Stomach smooth muscle (tissue), 2 donors: ENCODE data around the gene PPFIBP2.
A peak's percentile ranks its signal among the peaks of the same experiment; 100 is the strongest.

ENCODE experiments used
- H3K27ac ChIP-seq: one replicate; pipeline ENCODE4 v1.7.0; 2013; ENCODE audit warnings: mild to moderate bottlenecking, low read length, inconsistent platforms
- H3K27me3 ChIP-seq, 2 donors: one replicate each; pipeline ENCODE4 v1.7.0; 2013; ENCODE audit warnings: low read length in 2 of 2; ENCODE audit not compliant: insufficient read depth in 2 of 2, control insufficient read depth in 1 of 2
- H3K36me3 ChIP-seq, 2 donors: one replicate each; pipeline ENCODE4 v1.7.0; 2013; ENCODE audit warnings: low read length in 2 of 2; ENCODE audit not compliant: control insufficient read depth in 2 of 2, insufficient read depth in 2 of 2
- H3K4me1 ChIP-seq: one replicate; pipeline ENCODE4 v1.7.0; 2013; ENCODE audit warnings: low read length; ENCODE audit not compliant: control insufficient read depth, insufficient read depth
- H3K4me3 ChIP-seq, 2 donors: one replicate each; pipeline ENCODE4 v1.7.0; 2013; ENCODE audit warnings: low read length in 2 of 2
- H3K9ac ChIP-seq, 2 donors: one replicate each; pipeline ENCODE4 v1.7.0; 2013; ENCODE audit warnings: low read length in 2 of 2, mild to moderate bottlenecking in 1 of 2
- H3K9me3 ChIP-seq, 2 donors: one replicate each; pipeline ENCODE4 v1.7.0; 2013; ENCODE audit warnings: low read length in 2 of 2; ENCODE audit not compliant: control insufficient read depth in 2 of 2
- donor health status: healthy.
- donor health status: Pancreatic carcinoma.

PPFIBP2 gene

DNA sequence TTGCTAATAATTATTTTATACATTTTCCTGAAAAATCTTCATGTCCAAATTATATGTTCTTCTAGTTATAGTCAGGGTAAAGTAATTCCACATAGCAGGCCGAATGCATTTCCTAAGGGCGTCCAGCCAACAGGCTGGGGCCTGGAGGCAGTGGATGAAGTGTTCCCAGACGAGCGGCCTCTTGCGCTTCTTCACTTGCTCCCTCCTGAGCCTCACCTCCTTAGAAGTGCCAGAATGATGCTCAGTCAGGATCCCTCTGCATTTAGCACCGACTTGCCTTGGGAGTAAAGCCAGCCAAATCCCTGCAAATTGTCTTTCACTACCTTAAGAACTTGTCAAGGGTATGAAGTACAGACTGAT lies 27.0 kb upstream of the PPFIBP2 start:
- Histone ChIP-seq H3K4me1 (no peaks in the 10 kb centered on the region), H3K4me3 (peak overlapping the region in 1 of 2 donors; percentile 65), H3K9ac (no peak overlapping the region), H3K27me3 (no peaks in the 10 kb centered on the region), H3K9me3 (no peaks in the 10 kb centered on the region), H3K27ac (no peak overlapping the region), H3K36me3 (no peaks in the 10 kb centered on the region)

DNA sequence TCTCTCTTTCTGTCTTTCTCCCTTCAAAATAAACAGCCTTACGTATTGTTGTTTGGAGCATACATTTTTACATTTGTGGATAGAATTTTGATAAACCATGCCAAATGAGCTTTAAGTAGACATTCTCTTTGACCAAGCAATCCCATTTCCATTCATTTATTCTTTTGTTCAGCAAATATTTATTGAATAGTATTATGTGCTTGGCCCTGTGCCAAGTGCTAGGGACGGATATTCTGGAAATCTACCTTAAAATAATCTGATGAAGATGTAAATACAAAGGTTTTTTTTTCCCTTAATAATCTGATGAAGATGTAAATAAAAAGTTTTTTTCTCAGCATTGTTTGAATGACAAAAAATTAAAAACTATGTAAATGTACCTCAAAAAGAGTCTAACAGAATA lies 26.4 kb upstream of the PPFIBP2 start:
- H3K4me3 ChIP-seq, result peak overlapping the region; percentile 12 to 65
- H3K36me3 ChIP-seq, result no peaks in the 10 kb centered on the region
- no peak overlapping the region for H3K27ac ChIP-seq
- H3K27me3 ChIP-seq, result no peaks in the 10 kb centered on the region
- no peaks in the 10 kb centered on the region for H3K9me3 ChIP-seq
- H3K9ac ChIP-seq, result no peak overlapping the region
- no peaks in the 10 kb centered on the region for H3K4me1 ChIP-seq

DNA sequence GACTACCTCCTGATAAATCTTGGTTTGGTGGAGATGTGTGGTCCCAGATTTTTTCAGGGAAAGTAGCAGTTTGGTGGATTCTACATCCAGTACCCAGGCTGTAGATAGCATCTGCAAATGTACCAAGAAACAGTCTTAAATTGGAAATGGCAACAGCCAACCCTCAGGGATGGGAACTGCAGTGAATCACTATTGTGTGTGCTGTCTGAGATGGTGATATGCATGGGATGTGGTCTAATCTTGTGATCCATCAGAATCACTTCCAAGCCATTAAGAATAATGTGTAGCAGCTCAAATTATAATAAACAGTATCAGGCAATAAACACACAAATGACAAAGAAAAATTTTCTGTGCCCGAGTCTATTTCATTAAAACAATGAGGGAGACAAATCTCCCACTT lies 25.1 kb upstream of the PPFIBP2 start:
- Histone ChIP-seq H3K9ac (no peak overlapping the region), H3K36me3 (no peaks in the 10 kb centered on the region), H3K4me3 (no peak overlapping the region), H3K27ac (no peak overlapping the region), H3K27me3 (no peaks in the 10 kb centered on the region), H3K9me3 (no peaks in the 10 kb centered on the region), H3K4me1 (no peaks in the 10 kb centered on the region)

DNA sequence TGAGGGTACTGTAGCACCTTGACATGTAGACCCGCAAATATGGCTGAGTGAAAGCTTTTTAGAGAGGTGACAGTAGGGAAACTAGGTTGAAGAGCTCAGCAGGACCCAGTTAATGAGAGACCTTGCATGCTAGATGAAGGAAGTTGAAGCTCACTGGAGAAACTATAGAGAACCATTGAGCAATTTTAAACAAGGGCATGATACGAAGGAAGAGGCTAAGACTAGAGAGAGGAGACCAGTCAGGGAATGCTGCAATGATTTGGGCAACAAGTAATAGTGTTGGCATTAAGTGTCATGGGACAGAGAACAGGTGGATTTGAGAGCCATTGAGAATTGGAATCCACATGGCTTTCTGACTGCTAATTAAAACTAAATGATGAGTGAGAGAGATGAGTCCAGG lies 24.4 kb upstream of the PPFIBP2 start:
- no peak overlapping the region for H3K27ac ChIP-seq

DNA sequence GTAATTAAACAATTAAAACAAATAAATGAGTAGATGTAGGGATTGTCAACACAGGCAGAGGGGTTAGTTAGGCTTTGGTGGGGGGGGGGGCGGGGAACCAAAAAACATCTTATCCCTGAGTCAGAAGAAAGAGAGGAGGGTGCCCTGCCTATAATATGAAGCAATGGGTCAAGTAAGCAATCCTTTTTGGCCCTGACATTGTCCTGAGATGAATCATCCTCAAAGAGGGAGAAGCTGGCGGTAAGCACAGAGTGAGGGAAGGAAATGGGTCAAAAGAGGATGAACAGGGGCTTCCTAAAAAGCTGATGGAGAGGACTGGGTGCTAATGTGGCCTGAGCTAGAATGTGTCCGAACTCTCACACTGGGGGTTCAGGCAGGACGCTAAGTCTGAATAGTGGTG lies 23.7 kb upstream of the PPFIBP2 start:
- no peaks in the 10 kb centered on the region for H3K9me3 ChIP-seq
- no peak overlapping the region for H3K27ac ChIP-seq
- no peaks in the 10 kb centered on the region for H3K27me3 ChIP-seq
- no peak overlapping the region for H3K4me3 ChIP-seq
- H3K4me1 ChIP-seq, result no peaks in the 10 kb centered on the region
- H3K36me3 ChIP-seq, result no peaks in the 10 kb centered on the region
- H3K9ac ChIP-seq, result no peak overlapping the region

More for the DNA sequence above, 24.4 kb upstream of the PPFIBP2 start:
- Histone ChIP-seq H3K4me3 (no peak overlapping the region), H3K36me3 (no peaks in the 10 kb centered on the region), H3K4me1 (no peaks in the 10 kb centered on the region), H3K9me3 (no peaks in the 10 kb centered on the region), H3K27me3 (no peaks in the 10 kb centered on the region), H3K9ac (no peak overlapping the region)

DNA sequence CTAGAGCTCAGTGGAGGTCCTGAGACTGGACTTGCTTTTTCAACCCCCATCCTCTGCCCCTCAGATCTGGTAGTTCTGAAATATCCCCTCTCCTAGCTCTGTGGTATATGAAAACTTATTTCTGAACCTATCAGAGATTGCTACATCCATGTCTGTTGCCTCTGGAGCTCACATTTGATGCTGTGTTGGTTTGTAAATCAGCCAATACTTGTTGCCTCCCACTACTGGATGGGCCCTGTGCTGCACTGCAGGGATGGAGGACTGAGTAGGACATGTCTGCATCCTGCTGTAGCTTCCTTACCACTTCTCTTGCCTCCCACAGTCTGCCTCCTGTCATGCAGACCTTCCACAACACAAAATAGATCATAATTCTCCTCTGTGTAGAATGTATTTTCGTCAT lies 23.3 kb upstream of the PPFIBP2 start:
- Histone ChIP-seq H3K4me3 (no peak overlapping the region), H3K27me3 (no peaks in the 10 kb centered on the region), H3K9ac (no peak overlapping the region), H3K9me3 (no peaks in the 10 kb centered on the region), H3K4me1 (no peaks in the 10 kb centered on the region), H3K36me3 (no peaks in the 10 kb centered on the region), H3K27ac (no peak overlapping the region)

DNA sequence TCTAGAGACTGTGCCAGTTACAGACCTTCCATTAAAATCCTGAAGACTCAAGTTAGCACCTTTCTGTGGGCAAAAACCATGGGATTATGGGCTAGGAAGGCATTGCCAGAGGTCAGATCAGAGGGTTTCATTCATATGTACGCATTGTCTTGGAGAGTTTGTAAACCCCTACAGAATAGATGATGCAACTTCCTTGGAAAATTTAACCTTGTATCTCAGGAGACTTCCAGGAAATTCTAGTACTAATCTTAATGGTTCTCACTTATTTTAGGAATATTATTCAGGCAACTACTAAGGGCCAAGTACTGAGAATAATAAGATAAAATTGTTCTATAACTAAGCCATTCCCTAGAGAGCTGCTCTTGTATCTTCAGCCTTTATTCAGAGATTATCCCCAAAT lies 21.5 kb upstream of the PPFIBP2 start:
- peaks cover 3% of the 10 kb centered on the region for H3K4me1 ChIP-seq
- no peak overlapping the region for H3K4me3 ChIP-seq
- no peaks in the 10 kb centered on the region for H3K9me3 ChIP-seq
- no peaks in the 10 kb centered on the region for H3K36me3 ChIP-seq
- no peak overlapping the region for H3K27ac ChIP-seq
- H3K9ac ChIP-seq, result no peak overlapping the region
- H3K27me3 ChIP-seq, result no peaks in the 10 kb centered on the region

DNA sequence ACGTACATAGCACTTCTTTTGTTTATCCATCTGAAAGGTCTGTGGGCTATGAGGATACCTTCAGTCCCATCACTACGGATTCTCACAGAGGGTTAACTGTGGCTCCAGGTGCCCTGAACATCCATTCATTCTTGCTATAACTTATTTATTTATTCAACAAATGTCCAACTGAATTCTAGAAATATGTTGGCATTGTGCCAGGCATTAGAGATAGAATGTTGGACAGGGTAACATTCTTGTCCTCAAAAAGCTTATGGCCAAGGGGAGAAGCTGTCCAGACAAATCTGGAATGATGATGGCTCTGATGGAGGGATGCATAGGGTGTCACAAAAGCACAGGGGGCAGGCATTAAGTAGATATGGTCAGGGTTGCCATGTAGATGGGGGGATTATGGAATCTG lies 20.1 kb upstream of the PPFIBP2 start:
- Histone ChIP-seq H3K27me3 (no peaks in the 10 kb centered on the region), H3K36me3 (no peaks in the 10 kb centered on the region), H3K4me3 (no peak overlapping the region), H3K9me3 (no peaks in the 10 kb centered on the region), H3K4me1 (peaks cover 3% of the 10 kb centered on the region), H3K27ac (no peak overlapping the region), H3K9ac (no peak overlapping the region)

DNA sequence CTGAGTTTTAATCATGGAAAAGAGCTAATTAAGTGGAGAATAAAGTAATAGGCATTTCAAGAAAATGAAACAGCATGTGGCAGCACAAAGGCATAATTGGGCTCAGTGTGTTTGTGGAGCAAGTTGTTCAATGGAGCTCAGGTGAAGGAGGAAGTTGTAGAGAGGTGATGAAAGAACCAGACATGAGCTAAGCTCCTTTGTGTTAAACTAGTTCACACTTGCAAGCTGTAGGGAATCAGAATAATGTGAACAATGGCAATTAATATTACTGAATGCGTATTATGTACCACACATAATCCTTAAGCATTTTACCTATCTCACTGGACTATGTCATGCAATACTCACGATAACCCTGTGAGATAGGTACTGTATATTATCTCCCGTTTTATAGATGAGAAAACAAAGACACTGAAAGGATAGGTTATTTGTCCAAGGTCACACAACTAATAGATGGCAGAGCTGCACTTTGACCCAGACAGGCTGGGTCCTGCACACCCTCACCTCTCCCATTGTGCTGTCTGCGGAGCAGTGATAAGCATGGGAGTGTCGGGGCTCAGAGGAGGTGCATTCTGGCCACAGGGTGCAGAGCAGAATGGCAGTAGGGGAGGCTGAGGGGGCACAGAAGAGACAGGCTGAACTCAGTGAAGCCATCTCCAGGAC lies 19.6 kb upstream of the PPFIBP2 start:
- H3K9me3 ChIP-seq, result no peaks in the 10 kb centered on the region

DNA sequence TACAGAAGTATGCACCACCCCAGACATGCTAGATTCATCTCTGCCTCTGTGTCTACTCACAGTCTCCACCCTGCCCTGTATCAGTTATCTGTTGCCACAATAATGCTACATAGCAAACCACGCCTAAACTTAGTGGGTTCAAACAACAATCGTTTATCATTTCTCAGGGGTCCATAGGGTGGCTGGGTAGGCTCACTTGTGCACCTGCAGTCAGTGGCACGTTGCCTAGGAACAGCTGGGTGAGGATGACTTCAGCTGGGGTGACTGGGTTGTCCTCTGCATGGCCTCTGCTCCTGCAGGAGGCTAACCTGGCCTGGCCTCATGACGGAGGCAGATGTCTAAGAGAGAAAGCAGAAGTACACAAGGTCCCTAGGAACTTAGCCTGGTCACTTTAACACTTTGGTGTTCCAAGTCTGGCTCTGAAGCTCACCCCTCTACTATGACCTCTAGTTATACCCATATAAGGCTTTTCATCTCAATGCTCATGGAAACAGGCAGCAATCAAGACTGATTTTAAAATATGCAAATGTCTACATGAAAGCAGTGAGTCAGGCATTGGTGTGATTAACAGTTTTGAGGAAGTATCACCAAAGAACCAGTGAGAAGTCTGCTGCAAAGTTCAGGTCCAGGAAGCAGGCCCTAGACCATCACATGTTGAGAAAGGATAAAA lies 17.8 kb upstream of the PPFIBP2 start:
- H3K27me3 ChIP-seq, result no peaks in the 10 kb centered on the region
- H3K36me3 ChIP-seq, result no peaks in the 10 kb centered on the region
- H3K9me3 ChIP-seq, result no peaks in the 10 kb centered on the region
- no peak overlapping the region for H3K4me3 ChIP-seq
- no peak overlapping the region for H3K27ac ChIP-seq
- H3K9ac ChIP-seq, result no peak overlapping the region
- peaks cover 3% of the 10 kb centered on the region for H3K4me1 ChIP-seq

More for the DNA sequence above, 19.6 kb upstream of the PPFIBP2 start:
- Histone ChIP-seq H3K9ac (no peak overlapping the region), H3K36me3 (no peaks in the 10 kb centered on the region), H3K27ac (no peak overlapping the region), H3K27me3 (no peaks in the 10 kb centered on the region), H3K4me3 (no peak overlapping the region), H3K4me1 (peaks cover 3% of the 10 kb centered on the region)

DNA sequence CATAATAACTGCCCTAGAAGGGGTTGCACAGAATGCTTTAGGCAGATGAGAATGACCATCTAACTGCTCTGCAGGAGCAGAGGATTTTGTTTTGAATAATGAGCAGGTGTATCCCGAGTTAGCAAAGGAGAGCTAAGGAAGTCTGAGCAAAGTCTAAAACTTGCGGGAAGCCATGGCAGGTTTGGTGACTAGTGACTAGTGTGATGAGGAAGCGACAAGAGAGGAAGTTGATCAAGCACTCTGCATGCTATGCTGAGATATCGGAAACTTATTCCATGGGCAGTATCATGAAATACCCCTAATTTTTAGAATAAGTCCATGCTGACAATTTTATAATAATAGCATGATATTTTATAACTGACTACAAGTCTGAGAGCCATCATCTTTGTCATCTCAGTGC lies 15.6 kb upstream of the PPFIBP2 start:
- H3K4me3 ChIP-seq, result no peak overlapping the region
- no peak overlapping the region for H3K27ac ChIP-seq
- H3K27me3 ChIP-seq, result no peaks in the 10 kb centered on the region
- peaks cover 3% of the 10 kb centered on the region for H3K4me1 ChIP-seq
- H3K9me3 ChIP-seq, result no peaks in the 10 kb centered on the region
- H3K9ac ChIP-seq, result no peak overlapping the region
- H3K36me3 ChIP-seq, result no peaks in the 10 kb centered on the region
